Measurements from ENCODE around the gene SNRPA.

SNRPA gene

GRCh38 chr19:40744554-40745401, 6.2 kb upstream of the SNRPA start:
- ATAC-seq = no peak

GRCh38 chr19:40745402-40745780, 5.6 kb upstream of the SNRPA start:
- TF ChIP-seq, protein P1, sequence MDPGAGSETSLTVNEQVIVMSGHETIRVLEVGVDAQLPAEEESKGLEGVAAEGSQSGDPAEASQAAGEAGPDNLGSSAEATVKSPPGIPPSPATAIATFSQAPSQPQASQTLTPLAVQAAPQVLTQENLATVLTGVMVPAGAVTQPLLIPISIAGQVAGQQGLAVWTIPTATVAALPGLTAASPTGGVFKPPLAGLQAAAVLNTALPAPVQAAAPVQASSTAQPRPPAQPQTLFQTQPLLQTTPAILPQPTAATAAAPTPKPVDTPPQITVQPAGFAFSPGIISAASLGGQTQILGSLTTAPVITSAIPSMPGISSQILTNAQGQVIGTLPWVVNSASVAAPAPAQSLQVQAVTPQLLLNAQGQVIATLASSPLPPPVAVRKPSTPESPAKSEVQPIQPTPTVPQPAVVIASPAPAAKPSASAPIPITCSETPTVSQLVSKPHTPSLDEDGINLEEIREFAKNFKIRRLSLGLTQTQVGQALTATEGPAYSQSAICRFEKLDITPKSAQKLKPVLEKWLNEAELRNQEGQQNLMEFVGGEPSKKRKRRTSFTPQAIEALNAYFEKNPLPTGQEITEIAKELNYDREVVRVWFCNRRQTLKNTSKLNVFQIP (CRISPR knock-in tag; IDR thresholded peaks at IDR 0.05; ENCODE audit: borderline replicate concordance, low read depth) = no peak
- no peak for TF ChIP-seq ZC3H10 (CRISPR knock-in tag; IDR thresholded peaks at IDR 0.05)
- no peak for TF ChIP-seq PATZ1 (CRISPR knock-in tag; IDR thresholded peaks at IDR 0.05; ENCODE audit: borderline replicate concordance)
- ATAC-seq = no peak

More at GRCh38 chr19:40744554-40745401, 6.2 kb upstream of the SNRPA start:
- no peak for TF ChIP-seq OSR1 (CRISPR knock-in tag; IDR thresholded peaks at IDR 0.05)
- TF ChIP-seq ISL1 (CRISPR knock-in tag; IDR thresholded peaks at IDR 0.05) = no peak
- TF ChIP-seq, protein P1 (CRISPR knock-in tag; IDR thresholded peaks at IDR 0.05; ENCODE audit: borderline replicate concordance, low read depth) = no peak
- TF ChIP-seq, protein P2, sequence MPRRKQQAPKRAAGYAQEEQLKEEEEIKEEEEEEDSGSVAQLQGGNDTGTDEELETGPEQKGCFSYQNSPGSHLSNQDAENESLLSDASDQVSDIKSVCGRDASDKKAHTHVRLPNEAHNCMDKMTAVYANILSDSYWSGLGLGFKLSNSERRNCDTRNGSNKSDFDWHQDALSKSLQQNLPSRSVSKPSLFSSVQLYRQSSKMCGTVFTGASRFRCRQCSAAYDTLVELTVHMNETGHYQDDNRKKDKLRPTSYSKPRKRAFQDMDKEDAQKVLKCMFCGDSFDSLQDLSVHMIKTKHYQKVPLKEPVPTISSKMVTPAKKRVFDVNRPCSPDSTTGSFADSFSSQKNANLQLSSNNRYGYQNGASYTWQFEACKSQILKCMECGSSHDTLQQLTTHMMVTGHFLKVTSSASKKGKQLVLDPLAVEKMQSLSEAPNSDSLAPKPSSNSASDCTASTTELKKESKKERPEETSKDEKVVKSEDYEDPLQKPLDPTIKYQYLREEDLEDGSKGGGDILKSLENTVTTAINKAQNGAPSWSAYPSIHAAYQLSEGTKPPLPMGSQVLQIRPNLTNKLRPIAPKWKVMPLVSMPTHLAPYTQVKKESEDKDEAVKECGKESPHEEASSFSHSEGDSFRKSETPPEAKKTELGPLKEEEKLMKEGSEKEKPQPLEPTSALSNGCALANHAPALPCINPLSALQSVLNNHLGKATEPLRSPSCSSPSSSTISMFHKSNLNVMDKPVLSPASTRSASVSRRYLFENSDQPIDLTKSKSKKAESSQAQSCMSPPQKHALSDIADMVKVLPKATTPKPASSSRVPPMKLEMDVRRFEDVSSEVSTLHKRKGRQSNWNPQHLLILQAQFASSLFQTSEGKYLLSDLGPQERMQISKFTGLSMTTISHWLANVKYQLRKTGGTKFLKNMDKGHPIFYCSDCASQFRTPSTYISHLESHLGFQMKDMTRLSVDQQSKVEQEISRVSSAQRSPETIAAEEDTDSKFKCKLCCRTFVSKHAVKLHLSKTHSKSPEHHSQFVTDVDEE (CRISPR knock-in tag; IDR thresholded peaks at IDR 0.05) = no peak
- no peak for TF ChIP-seq BACH2 (CRISPR knock-in tag; IDR thresholded peaks at IDR 0.05; ENCODE audit: borderline replicate concordance)
- no peak for TF ChIP-seq ZNF565 (CRISPR knock-in tag; conservative IDR thresholded peaks at IDR 0.05; ENCODE audit: low read depth)
- TF ChIP-seq ESRRG (CRISPR knock-in tag; IDR thresholded peaks at IDR 0.05) = no peak
- TF ChIP-seq ZFP3 (CRISPR knock-in tag; IDR thresholded peaks at IDR 0.05) = no peak

DNA sequence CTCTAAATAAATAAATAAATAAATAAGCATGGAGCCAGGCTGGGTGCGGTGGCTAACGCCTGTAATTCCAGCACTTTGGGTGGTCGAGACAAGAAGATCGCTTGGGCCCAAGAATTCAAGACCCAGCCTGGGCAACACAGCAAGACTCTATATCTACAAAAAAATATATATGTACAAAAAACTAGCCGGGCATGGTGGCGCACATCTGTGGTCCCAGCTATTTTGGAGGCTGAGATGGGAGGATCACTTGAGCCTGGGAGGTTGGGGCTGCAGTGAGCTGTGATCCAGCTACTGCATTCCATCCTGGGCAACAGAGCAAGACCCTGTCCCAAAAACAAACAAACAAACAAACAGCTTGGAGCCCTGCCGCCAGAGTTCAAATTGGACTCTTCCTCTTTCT, 3.5 kb upstream of the SNRPA start:
- TF ChIP-seq RARB (CRISPR knock-in tag; IDR thresholded peaks at IDR 0.05) = no peak
- TF ChIP-seq ZNF70 (CRISPR knock-in tag; IDR thresholded peaks at IDR 0.05) = no peak
- TF ChIP-seq TCF4 (CRISPR knock-in tag; IDR thresholded peaks at IDR 0.05; ENCODE audit: borderline replicate concordance) = no peak
- no peak for TF ChIP-seq ESRRG (CRISPR knock-in tag; IDR thresholded peaks at IDR 0.05)
- TF ChIP-seq PPARA (CRISPR knock-in tag; IDR thresholded peaks at IDR 0.05; ENCODE audit: borderline replicate concordance) = no peak
- no peak for TF ChIP-seq ZFP3 (CRISPR knock-in tag; IDR thresholded peaks at IDR 0.05)
- no peak for TF ChIP-seq ARNTL (CRISPR knock-in tag; IDR thresholded peaks at IDR 0.05; ENCODE audit: borderline replicate concordance, low read depth)
- no peak for ATAC-seq

DNA sequence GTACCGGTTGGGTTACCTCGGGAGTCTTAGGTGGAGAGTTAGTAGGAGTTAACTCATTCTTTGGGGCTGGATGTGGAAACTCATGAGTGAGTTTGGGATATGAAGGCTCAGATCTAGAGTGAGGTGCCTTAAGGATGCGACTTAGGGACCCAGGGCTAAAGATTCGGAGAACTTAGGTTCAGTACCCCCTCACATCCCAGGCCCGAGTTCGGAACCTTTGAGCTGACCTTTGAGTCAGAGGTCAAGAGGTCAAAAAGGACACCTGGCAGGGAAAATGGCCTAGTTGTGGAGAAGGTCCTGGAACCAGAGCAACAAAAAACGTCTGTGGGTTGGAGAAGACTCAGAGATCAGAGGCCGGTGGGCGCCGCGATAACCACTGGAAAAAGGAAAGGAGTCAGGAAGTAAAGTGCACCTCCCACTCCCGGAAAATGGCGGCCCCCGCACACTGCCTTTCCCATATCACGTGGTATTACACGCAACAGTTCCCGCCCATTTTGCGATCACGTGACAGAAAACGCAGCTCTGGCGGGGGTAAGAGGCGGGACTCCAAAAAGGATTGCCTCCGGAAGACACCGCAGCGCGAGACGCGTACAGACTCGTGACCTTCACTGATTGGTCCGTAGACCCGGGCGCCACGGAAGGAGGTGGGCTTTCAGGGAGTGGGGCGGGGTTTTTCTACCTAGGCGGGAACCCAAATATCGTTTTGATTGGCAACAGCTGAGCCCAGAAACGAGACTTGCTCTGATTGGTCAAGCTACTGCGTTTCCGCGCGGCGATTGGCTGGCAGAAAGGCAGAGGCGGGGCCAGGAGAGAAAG, 737 bp upstream of the SNRPA start, which contains the start of gene ACTMAP:
ACTMAP (minus strand) TSS at position 420 of the 816 bp plus-strand sequence. CDS start 674 bp downstream, outside the sequence.
- ATAC-seq = peak; percentile 94
- TF ChIP-seq PATZ1 (CRISPR knock-in tag; IDR thresholded peaks at IDR 0.05; ENCODE audit: borderline replicate concordance) (peak; percentile 10; the same call in 1 of the 2 replicates), ZNF70 (CRISPR knock-in tag; IDR thresholded peaks at IDR 0.05) (no peak), GLIS3 (CRISPR knock-in tag; IDR thresholded peaks at IDR 0.05) (no peak), ZNF8 (CRISPR knock-in tag; IDR thresholded peaks at IDR 0.05) (no peak), ZFP30 (CRISPR knock-in tag; IDR thresholded peaks at IDR 0.05) (no peak), ISL1 (CRISPR knock-in tag; IDR thresholded peaks at IDR 0.05) (no peak), ZNF565 (CRISPR knock-in tag; conservative IDR thresholded peaks at IDR 0.05; ENCODE audit: low read depth) (no peak), CSDC2 (CRISPR knock-in tag; IDR thresholded peaks at IDR 0.05) (no peak)
- TF ChIP-seq, protein P2 (CRISPR knock-in tag; IDR thresholded peaks at IDR 0.05) = no peak; the same call in 1 of the 2 replicates
